Activated CD4-positive, alpha-beta memory T cell treated with anti-CD3 and anti-CD28 coated beads for 36 hours (primary cell): ENCODE measurements around the gene MAML2. TPM values are rescaled to one million over a fixed set of nuclear protein-coding genes. Genes with fewer than 3 reads are reported as not detected.
A peak's percentile ranks its signal among the peaks of the same experiment; 100 is the strongest.

ENCODE experiments used
- CTCF ChIA-PET: fragments of 350-600 bp; sonication (Branson Sonifier 250); formaldehyde crosslinking; loops from one replicate; lab custom pipeline; 2021; ENCODE audit warnings: antibody characterized with exemption, inconsistent platforms; lab: Charles Lee
- POLR2A ChIA-PET: fragments of 350-600 bp; sonication (Branson Sonifier 250); formaldehyde crosslinking; loops from one replicate; lab custom pipeline; 2021; ENCODE audit warnings: antibody characterized with exemption; lab: Charles Lee
- DNase-seq: peaks from one replicate; pipeline ENCODE4 v3.0.0-alpha.2; 2020
- H3K27ac Mint-ChIP-seq: one replicate; pipeline ENCODE4 v1.8.0; 2021; ENCODE audit warnings: mixed read lengths
- H3K27me3 Mint-ChIP-seq: one replicate; pipeline ENCODE4 v1.8.0; 2021; ENCODE audit warnings: mixed read lengths
- H3K36me3 Mint-ChIP-seq: one replicate; pipeline ENCODE4 v1.8.0; 2021; ENCODE audit warnings: mixed read lengths
- H3K4me1 Mint-ChIP-seq: one replicate; pipeline ENCODE4 v1.8.0; 2021; ENCODE audit warnings: low read depth, mixed read lengths
- H3K4me3 Mint-ChIP-seq: one replicate; pipeline ENCODE4 v1.8.0; 2021; ENCODE audit warnings: mild to moderate bottlenecking, mixed read lengths
- H3K9me3 Mint-ChIP-seq: one replicate; pipeline ENCODE4 v1.8.0; 2021; ENCODE audit warnings: mixed read lengths
- intact Hi-C: fragments of 100-400 bp; cut with micrococcal nuclease; formaldehyde crosslinking; loops from one replicate; pipeline ENCODE4 v1.15.1; 2023
- total RNA-seq, 2 experiments: library from RNA; stranded (reverse); gene quantifications; one replicate each; pipeline ENCODE4 v1.2.3, GENCODE V29; 2021

Gene MAML2
- total RNA-seq, 2 experiments from 2014 or later = 24.2 TPM

GRCh38 chr11:96061069-96061468 is 281.9 kb downstream of the MAML2 start:
- CTCF ChIA-PET = interaction anchor here (1.1 to 4.8 kb wide), 5 partner anchors 12 to 281 kb away, joined by 3 to 26 read pairs (median 3); partner anchors contain the start of gene MAML2
- POLR2A ChIA-PET = interaction anchor here (1.0 to 2.8 kb wide), 5 partner anchors 14 to 279 kb away, joined by 3 to 28 read pairs (median 7); partner anchors contain the start of genes CEP57 and FAM76B
- peaks cover 76% of the 10 kb centered on the region for H3K4me1 Mint-ChIP-seq
- no peaks in the 10 kb centered on the region for H3K27me3 Mint-ChIP-seq
- intact Hi-C loops = loop anchor here (5.0 to 10.0 kb wide), 2 partner anchors 269 to 976 kb away; partner anchors contain the start of genes CEP57 and ENDOD1
- H3K9me3 Mint-ChIP-seq = no peaks in the 10 kb centered on the region
- DNase-seq = no peak
- H3K36me3 Mint-ChIP-seq = peaks cover 14% of the 10 kb centered on the region
- no peak overlapping the region for H3K4me3 Mint-ChIP-seq
- peak overlapping the region; percentile 88 for H3K27ac Mint-ChIP-seq

- peaks cover 30% of the 10 kb centered on the region for H3K36me3 Mint-ChIP-seq
- H3K27me3 Mint-ChIP-seq = no peaks in the 10 kb centered on the region
- H3K9me3 Mint-ChIP-seq = no peaks in the 10 kb centered on the region
- no peak overlapping the region for H3K4me3 Mint-ChIP-seq
- POLR2A ChIA-PET = no interaction called here
- H3K27ac Mint-ChIP-seq = peak overlapping the region; percentile 13
- no peak for DNase-seq
- peaks cover 82% of the 10 kb centered on the region for H3K4me1 Mint-ChIP-seq
- intact Hi-C loops = no loop called here
- CTCF ChIA-PET = interaction anchor here (0.5 kb wide), 1 partner anchor 286 kb away, joined by 3 read pairs; no protein-coding TSS in a partner anchor
Measured at GRCh38 chr11:96057502-96057901, 285.5 kb downstream of the MAML2 start.

DNA sequence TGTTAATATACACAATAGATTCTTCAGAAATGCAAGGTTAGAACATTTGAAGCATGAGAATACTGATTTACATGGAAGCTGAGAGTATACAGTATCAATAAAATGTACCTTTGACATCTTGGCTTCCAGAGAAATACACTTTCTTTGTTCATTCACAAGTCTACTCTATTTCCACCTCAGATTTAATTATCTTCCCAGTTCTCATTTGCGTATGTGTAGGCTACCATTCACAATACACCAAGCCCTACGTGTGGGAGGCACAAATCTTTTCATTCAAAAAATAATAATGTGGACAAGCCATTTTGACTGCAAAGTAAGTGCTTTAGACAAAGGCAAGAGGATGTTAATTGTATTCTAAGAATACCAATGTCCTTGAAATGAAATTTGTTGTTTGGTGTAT is 286.4 kb downstream of the MAML2 start:
- intact Hi-C loops = no loop called here
- no peak for DNase-seq
- H3K4me3 Mint-ChIP-seq = no peak overlapping the region
- H3K9me3 Mint-ChIP-seq = no peaks in the 10 kb centered on the region
- no peak overlapping the region for H3K27ac Mint-ChIP-seq
- POLR2A ChIA-PET = no interaction called here
- no peaks in the 10 kb centered on the region for H3K27me3 Mint-ChIP-seq
- peaks cover 30% of the 10 kb centered on the region for H3K36me3 Mint-ChIP-seq
- CTCF ChIA-PET = interaction anchor here (1.5 to 5.2 kb wide), 5 partner anchors 9 to 337 kb away, joined by 7 to 78 read pairs (median 8); partner anchors contain the start of gene MAML2
- H3K4me1 Mint-ChIP-seq = peaks cover 86% of the 10 kb centered on the region

- peaks cover 83% of the 10 kb centered on the region for H3K4me1 Mint-ChIP-seq
- intact Hi-C loops = loop anchor here (1.0 to 2.0 kb wide), 3 partner anchors 187 to 333 kb away; partner anchors contain the start of genes CCDC82 and MAML2
- CTCF ChIA-PET = interaction anchor here (0.7 to 5.2 kb wide), 36 partner anchors 8 to 347 kb away, joined by 3 to 78 read pairs (median 4); partner anchors contain the start of gene MAML2
- peak overlapping the region; percentile 75 for H3K27ac Mint-ChIP-seq
- H3K9me3 Mint-ChIP-seq = no peaks in the 10 kb centered on the region
- POLR2A ChIA-PET = interaction anchor here (1.0 kb wide), 1 partner anchor 283 kb away, joined by 3 read pairs; no protein-coding TSS in a partner anchor
- H3K36me3 Mint-ChIP-seq = peaks cover 32% of the 10 kb centered on the region
- DNase-seq = peak; percentile 64
- H3K27me3 Mint-ChIP-seq = no peaks in the 10 kb centered on the region
- no peak overlapping the region for H3K4me3 Mint-ChIP-seq
Measured at GRCh38 chr11:96055706-96056387, 287.1 kb downstream of the MAML2 start.

- POLR2A ChIA-PET = interaction anchor here (1.0 kb wide), 1 partner anchor 284 kb away, joined by 3 read pairs; no protein-coding TSS in a partner anchor
- Mint-ChIP-seq H3K4me3 (no peak overlapping the region), H3K36me3 (peaks cover 32% of the 10 kb centered on the region), H3K27ac (peak overlapping the region; percentile 75), H3K9me3 (no peaks in the 10 kb centered on the region), H3K27me3 (no peaks in the 10 kb centered on the region), H3K4me1 (peaks cover 82% of the 10 kb centered on the region)
- intact Hi-C loops = loop anchor here (1.0 to 2.0 kb wide), 3 partner anchors 188 to 334 kb away; partner anchors contain the start of genes CCDC82 and MAML2
- DNase-seq = no peak
- CTCF ChIA-PET = interaction anchor here (0.7 to 5.2 kb wide), 38 partner anchors 8 to 348 kb away, joined by 3 to 78 read pairs (median 4); partner anchors contain the start of gene MAML2
Measured at GRCh38 chr11:96054870-96055705, 287.9 kb downstream of the MAML2 start.

GRCh38 chr11:96052921-96053651 is 289.9 kb downstream of the MAML2 start:
- H3K4me3 Mint-ChIP-seq = no peak overlapping the region
- no peak for DNase-seq
- ChIA-PET POLR2A (interaction anchor here (1.4 to 1.6 kb wide), 4 partner anchors 9 to 290 kb away, joined by 5 to 7 read pairs (median 5); partner anchors contain the start of gene MAML2), CTCF (interaction anchor here (0.6 to 5.2 kb wide), 5 partner anchors 9 to 341 kb away, joined by 3 to 78 read pairs (median 9); partner anchors contain the start of gene MAML2)
- peak overlapping the region; percentile 40 for H3K27ac Mint-ChIP-seq
- H3K4me1 Mint-ChIP-seq = peaks cover 78% of the 10 kb centered on the region
- no peaks in the 10 kb centered on the region for H3K27me3 Mint-ChIP-seq
- H3K9me3 Mint-ChIP-seq = no peaks in the 10 kb centered on the region
- intact Hi-C loops = loop anchor here (1.0 to 2.0 kb wide), 2 partner anchors 9 to 16 kb away; no protein-coding TSS in a partner anchor
- H3K36me3 Mint-ChIP-seq = peaks cover 25% of the 10 kb centered on the region

- Mint-ChIP-seq H3K4me3 (no peak overlapping the region), H3K27me3 (no peaks in the 10 kb centered on the region), H3K36me3 (peaks cover 25% of the 10 kb centered on the region), H3K4me1 (peaks cover 71% of the 10 kb centered on the region), H3K27ac (peak overlapping the region; percentile 13), H3K9me3 (no peaks in the 10 kb centered on the region)
- ChIA-PET CTCF (interaction anchor here (1.5 to 5.2 kb wide), 3 partner anchors 24 to 290 kb away, joined by 3 to 78 read pairs (median 9); partner anchors contain the start of gene MAML2), POLR2A (interaction anchor here (1.4 to 1.6 kb wide), 4 partner anchors 11 to 291 kb away, joined by 5 to 7 read pairs (median 5); partner anchors contain the start of gene MAML2)
- intact Hi-C loops = loop anchor here (1.0 to 2.0 kb wide), 2 partner anchors 10 to 17 kb away; no protein-coding TSS in a partner anchor
- no peak for DNase-seq
Measured at GRCh38 chr11:96051820-96052219, 291.2 kb downstream of the MAML2 start.

- CTCF ChIA-PET = interaction anchor here (0.6 to 2.1 kb wide), 2 partner anchors 12 to 25 kb away, joined by 3 to 9 read pairs; no protein-coding TSS in a partner anchor
- intact Hi-C loops = no loop called here
- H3K4me1 Mint-ChIP-seq = peaks cover 67% of the 10 kb centered on the region
- peaks cover 25% of the 10 kb centered on the region for H3K36me3 Mint-ChIP-seq
- no peaks in the 10 kb centered on the region for H3K9me3 Mint-ChIP-seq
- no peaks in the 10 kb centered on the region for H3K27me3 Mint-ChIP-seq
- POLR2A ChIA-PET = no interaction called here
- no peak for DNase-seq
- H3K4me3 Mint-ChIP-seq = no peak overlapping the region
- no peak overlapping the region for H3K27ac Mint-ChIP-seq
Measured at GRCh38 chr11:96050435-96051182, 292.4 kb downstream of the MAML2 start.

DNA sequence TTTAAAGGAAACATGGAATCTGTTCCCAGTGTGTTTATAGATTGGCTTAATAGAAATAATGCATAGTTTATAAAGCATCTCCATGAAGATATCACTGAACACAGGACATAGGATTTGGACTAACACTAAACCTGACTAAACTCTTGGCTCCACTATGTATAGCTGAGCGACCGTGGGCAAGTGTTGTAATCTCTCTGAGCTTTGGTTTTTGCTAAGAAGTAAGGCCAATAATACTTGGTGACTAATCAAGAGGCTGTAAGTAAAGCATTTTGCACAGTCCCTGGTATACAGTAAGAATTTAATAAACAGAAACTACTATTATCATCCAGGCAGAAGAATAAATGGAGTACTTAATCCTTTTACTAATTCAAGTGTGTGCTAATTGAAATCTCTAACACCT is 293.6 kb downstream of the MAML2 start:
- peaks cover 25% of the 10 kb centered on the region for H3K36me3 Mint-ChIP-seq
- no peak overlapping the region for H3K4me3 Mint-ChIP-seq
- no peak for DNase-seq
- no peak overlapping the region for H3K27ac Mint-ChIP-seq
- ChIA-PET CTCF (interaction anchor here (0.6 kb wide), 2 partner anchors 262 to 294 kb away, joined by 3 to 4 read pairs; partner anchors contain the start of gene MAML2), POLR2A (no interaction called here)
- peaks cover 65% of the 10 kb centered on the region for H3K4me1 Mint-ChIP-seq
- H3K27me3 Mint-ChIP-seq = no peaks in the 10 kb centered on the region
- intact Hi-C loops = no loop called here
- H3K9me3 Mint-ChIP-seq = no peaks in the 10 kb centered on the region
